Stimulated activated naive CD8-positive, alpha-beta T cell treated with anti-CD3 and anti-CD28 coated beads, Interleukin-15, Interleukin-2, amounts not matched to agents 100 U/mL and 50 U/mL, for 24 hours (primary cell): ENCODE data around the gene CCDC74B.
"Not testable (repeated sequence)": the region's sequence is repeated elsewhere in the genome, so short reads cannot be mapped to it uniquely, and the experiment has no call there.

Source experiments
- ATAC-seq: fragments of 150-1000 bp; cut with Tn5 transposase; one replicate; pipeline ENCODE4 v1.10.0; 2021
- DNase-seq: peaks from one replicate; pipeline ENCODE4 v3.0.0; 2021

Gene CCDC74B

DNA sequence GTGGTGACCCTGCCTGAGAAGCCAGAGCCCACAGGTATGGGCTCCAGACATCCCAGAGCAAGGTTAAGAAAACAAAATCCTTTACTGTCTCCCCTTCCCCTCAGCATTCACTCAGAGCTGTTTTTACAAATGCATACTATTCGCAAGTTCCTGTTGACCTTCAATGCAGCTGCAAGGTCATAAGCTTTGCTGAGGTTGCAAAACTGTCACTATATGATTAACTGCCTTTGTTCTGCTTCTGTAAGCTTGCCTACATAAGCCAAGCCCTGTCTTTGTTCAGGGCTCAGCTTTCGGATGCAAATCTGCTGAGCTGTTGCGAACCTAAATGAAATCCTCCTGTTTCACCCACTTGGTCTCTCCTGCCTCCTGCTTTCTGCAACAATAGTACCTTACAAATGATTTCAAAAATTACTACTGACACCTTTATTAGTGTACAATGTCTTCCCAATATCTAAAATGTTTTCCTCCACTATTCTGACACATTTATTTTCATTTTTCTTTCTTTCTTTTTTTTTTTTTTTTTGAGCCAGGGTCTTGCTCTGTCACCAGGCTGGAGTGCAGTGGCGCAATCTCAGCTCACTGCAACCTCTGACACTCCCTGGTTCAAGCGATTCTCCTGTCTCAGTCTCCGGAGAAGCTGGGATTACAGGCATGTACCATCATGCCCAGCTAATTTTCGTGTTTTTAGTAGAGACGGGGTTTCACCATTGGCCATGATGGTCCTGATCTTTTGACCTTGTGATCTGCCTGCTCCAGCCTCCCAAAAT lies 42.1 kb downstream of the CCDC74B start:
- not testable (repeated sequence) for DNase-seq, ATAC-seq
